Measurements from ENCODE around the gene PRPH. TPM values are rescaled to one million over a fixed set of nuclear protein-coding genes. Genes with fewer than 3 reads are reported as not detected.

Gene PRPH
- total and polyA plus RNA-seq, 8 donors, result 0.45 to 14.5 (median 9.0) TPM; not detected in 3

DNA sequence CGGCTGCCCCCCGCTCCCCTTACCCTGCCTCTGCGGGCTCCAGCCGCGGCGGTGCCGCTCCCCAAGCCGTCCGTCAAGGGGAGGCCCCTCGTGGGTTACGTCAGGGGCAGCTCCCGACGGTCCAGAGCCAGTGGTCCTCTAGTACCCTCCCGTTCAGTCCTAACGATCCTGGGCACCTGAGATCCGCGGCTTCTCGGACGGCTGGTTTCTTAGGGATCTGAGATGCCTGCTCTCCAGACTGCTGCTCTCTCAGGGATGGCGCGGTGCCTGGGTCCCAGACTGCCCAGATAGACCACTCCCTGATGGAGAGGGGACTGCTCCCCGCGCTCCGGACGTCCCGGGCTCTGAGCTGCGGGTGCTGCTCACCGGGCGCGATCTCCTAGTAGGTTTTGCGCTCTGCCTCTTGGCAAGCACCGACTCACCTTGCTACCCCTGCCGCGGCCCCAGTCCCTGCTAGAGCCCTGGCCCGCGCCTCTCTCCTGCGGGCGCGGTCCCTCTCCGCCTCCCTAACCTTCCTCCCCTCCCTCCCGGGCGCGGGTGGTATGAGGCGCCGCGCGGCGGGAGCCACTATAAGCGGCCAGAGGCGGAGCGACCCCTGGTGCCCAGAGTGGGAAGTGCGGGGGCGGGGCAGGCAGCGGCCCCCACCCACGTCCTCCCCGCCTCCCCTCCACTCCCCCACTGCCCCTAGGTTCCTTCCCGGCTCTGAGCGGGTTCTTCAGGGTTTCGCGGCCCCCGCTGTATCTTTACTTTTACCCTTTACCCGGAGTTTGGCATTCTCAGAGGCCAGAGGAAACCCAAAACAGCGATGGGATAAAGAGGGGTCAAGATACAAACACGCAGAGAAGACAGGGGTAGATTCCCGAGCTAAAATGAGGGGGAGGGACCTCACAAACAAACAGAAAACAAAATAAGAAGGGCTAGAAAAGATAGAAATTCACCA is 42.0 kb downstream of the PRPH start, which contains the start of gene C1QL4:
TSS of gene C1QL4 (minus strand) at position 544 of the 940 bp plus-strand sequence. CDS start 711 bp downstream, outside the sequence.
- WGBS, 5 donors, result 1 to 3% (median 2%) methylated on average over 38 to 65 of the region's 65 CpGs
- intact Hi-C loops (cut with DNase I; ENCODE audit: low total_unique reads), result loop anchor here (5.0 kb wide), 1 partner anchor 50 kb away; no protein-coding TSS in a partner anchor
- Histone ChIP-seq H3K27me3 (peaks cover 12 to 97% (median 51%) of the 10 kb centered on the region in 3 donors), H3K9me3 (no peaks in the 10 kb centered on the region), H3K36me3 (no peaks in the 10 kb centered on the region), H3K27ac (no peak within 1 kb of the TSS), H3K4me3 (peak within 1 kb of the TSS; percentile 39 to 55 (median 40)), H3K4me1 (peaks cover 12 to 35% (median 21%) of the 10 kb centered on the region in 4 donors)
- DNase-seq, result peak; percentile 85 to 94
- TF ChIP-seq, protein P1, sequence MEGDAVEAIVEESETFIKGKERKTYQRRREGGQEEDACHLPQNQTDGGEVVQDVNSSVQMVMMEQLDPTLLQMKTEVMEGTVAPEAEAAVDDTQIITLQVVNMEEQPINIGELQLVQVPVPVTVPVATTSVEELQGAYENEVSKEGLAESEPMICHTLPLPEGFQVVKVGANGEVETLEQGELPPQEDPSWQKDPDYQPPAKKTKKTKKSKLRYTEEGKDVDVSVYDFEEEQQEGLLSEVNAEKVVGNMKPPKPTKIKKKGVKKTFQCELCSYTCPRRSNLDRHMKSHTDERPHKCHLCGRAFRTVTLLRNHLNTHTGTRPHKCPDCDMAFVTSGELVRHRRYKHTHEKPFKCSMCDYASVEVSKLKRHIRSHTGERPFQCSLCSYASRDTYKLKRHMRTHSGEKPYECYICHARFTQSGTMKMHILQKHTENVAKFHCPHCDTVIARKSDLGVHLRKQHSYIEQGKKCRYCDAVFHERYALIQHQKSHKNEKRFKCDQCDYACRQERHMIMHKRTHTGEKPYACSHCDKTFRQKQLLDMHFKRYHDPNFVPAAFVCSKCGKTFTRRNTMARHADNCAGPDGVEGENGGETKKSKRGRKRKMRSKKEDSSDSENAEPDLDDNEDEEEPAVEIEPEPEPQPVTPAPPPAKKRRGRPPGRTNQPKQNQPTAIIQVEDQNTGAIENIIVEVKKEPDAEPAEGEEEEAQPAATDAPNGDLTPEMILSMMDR (IDR thresholded peaks at IDR 0.05), result peak in 5 of 7 experiments; percentile 58 to 99 (median 98)
- no peak for TF ChIP-seq EP300 (IDR thresholded peaks at IDR 0.05)

DNA sequence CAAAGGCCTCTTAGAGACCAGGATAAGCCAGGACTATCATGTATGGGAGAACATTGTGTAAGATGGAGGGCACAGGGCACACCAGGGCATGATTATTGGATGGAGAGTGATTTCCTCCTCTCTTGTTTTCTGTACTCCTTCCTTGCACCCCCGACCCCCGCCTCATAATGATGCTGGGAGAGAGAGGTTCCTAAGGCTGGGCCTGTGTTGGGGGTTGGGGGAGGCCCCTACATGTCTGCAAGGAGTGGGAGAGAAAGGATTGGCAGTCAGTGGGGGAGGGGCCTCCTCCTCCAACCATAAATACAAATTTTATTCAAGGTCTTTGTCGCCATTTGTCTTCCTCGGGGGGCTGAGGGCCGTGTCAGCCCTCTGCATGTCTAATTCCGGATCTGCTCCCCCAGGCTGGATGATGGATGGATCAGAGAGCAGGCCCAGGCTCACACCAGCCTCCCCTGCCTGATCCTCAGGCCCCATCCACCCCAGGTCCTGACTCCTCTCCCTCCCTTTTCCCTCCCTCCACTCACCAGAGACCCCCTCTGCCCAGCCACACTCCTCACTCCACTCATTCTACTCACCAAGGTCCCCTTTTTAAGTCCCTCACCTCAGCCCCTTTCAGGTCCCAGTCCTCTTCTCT is 44.0 kb downstream of the PRPH start:
- no peaks in the 10 kb centered on the region for H3K9me3 ChIP-seq
- intact Hi-C loops (cut with DNase I; ENCODE audit: low total_unique reads), result loop anchor here (5.0 kb wide), 1 partner anchor 52 kb away; no protein-coding TSS in a partner anchor
- H3K4me1 ChIP-seq, result peaks cover 28 to 38% (median 34%) of the 10 kb centered on the region in 4 donors
- no peak overlapping the region for H3K4me3 ChIP-seq
- peaks cover 11 to 98% (median 46%) of the 10 kb centered on the region in 3 donors for H3K27me3 ChIP-seq
- DNase-seq, result peak in 1 of 2 donors; percentile 3
- no peaks in the 10 kb centered on the region for H3K36me3 ChIP-seq
- TF ChIP-seq, protein P1 (IDR thresholded peaks at IDR 0.05), result no peak
- no peak for TF ChIP-seq EP300 (IDR thresholded peaks at IDR 0.05)
- no peak for TF ChIP-seq POLR2A (IDR thresholded peaks at IDR 0.05)
- no peak for TF ChIP-seq POLR2AphosphoS5 (IDR thresholded peaks at IDR 0.05)
- WGBS, 5 donors, result 60 to 75% (median 65%) methylated on average over 6 of the region's 6 CpGs
- H3K27ac ChIP-seq, result no peak overlapping the region

DNA sequence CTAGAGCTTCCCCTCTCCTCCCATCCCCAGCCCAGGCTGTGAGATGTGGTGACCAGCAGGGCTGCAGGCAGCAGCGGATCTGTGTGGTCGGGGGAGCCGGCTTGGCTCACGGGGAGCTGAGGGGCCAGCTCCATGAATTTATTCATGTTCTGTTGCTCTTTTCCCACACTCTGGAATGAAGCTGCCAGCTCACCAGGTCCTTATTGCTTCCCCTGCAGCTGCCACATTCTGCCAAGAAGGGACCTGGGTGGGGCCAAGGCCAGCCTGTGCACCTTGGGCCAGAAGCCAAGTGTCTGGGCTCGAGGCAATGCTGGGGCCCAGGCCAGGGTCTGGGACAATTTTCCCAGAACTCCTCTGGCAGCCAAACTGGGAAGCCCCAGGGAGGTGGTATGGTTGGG is 44.5 kb downstream of the PRPH start:
- 26 to 51% (median 34%) methylated on average over 5 of the region's 5 CpGs for WGBS, 5 donors
- TF ChIP-seq POLR2AphosphoS5 (IDR thresholded peaks at IDR 0.05) (no peak), POLR2A (IDR thresholded peaks at IDR 0.05) (no peak), EP300 (IDR thresholded peaks at IDR 0.05) (no peak)
- TF ChIP-seq, protein P1 (IDR thresholded peaks at IDR 0.05), result no peak
- peak; percentile 59 to 67 for DNase-seq
- intact Hi-C loops (cut with DNase I; ENCODE audit: low total_unique reads), result loop anchor here (5.0 kb wide), 1 partner anchor 52 kb away; no protein-coding TSS in a partner anchor
- no peaks in the 10 kb centered on the region for H3K36me3 ChIP-seq
- no peak overlapping the region for H3K4me3 ChIP-seq
- peaks cover 28 to 40% (median 35%) of the 10 kb centered on the region in 4 donors for H3K4me1 ChIP-seq
- H3K27ac ChIP-seq, result no peak overlapping the region
- peaks cover 8 to 98% (median 41%) of the 10 kb centered on the region in 3 donors for H3K27me3 ChIP-seq
- H3K9me3 ChIP-seq, result no peaks in the 10 kb centered on the region
